Liver (tissue), 9 donors: ENCODE measurements around the gene SORBS2. TPM values are rescaled to one million over a fixed set of nuclear protein-coding genes. Genes with fewer than 3 reads are reported as not detected.

ENCODE experiments used
- DNase-seq: peaks from one replicate; pipeline ENCODE4 v3.0.0-alpha.2; 2017; ENCODE audit warnings: low spot score
- H3K27ac ChIP-seq, 2 donors: one replicate each; pipeline ENCODE4 v1.7.0; 2013; ENCODE audit warnings: inconsistent platforms in 2 of 2, low read length in 2 of 2, control low read depth in 1 of 2, low read depth in 1 of 2, mild to moderate bottlenecking in 1 of 2
- H3K27me3 ChIP-seq, 4 donors: one replicate each; pipeline versions ENCODE4 v1.6.1 to v1.7.0; 2013; ENCODE audit warnings: low read length in 3 of 4, inconsistent platforms in 1 of 4, mild to moderate bottlenecking in 1 of 4, moderate library complexity in 1 of 4; ENCODE audit not compliant: control insufficient read depth in 4 of 4, insufficient read depth in 4 of 4
- H3K36me3 ChIP-seq, 4 donors: one replicate each; pipeline versions ENCODE4 v1.6.1 to v1.7.0; 2013; ENCODE audit warnings: low read length in 3 of 4, mild to moderate bottlenecking in 3 of 4, low read depth in 1 of 4, moderate library complexity in 1 of 4; ENCODE audit not compliant: control insufficient read depth in 4 of 4, insufficient read depth in 3 of 4
- H3K4me1 ChIP-seq, 4 donors: one replicate each; pipeline versions ENCODE4 v1.6.1 to v1.7.0; 2013; ENCODE audit warnings: low read length in 3 of 4, mild to moderate bottlenecking in 3 of 4, moderate library complexity in 1 of 4; ENCODE audit not compliant: control insufficient read depth in 4 of 4, insufficient read depth in 4 of 4
- H3K4me3 ChIP-seq, 3 donors: one replicate each; pipeline versions ENCODE4 v1.6.1 to v1.7.0; 2013; ENCODE audit warnings: low read length in 3 of 3, control low read depth in 1 of 3, low read depth in 1 of 3, mild to moderate bottlenecking in 1 of 3
- H3K9ac ChIP-seq, 2 donors: one replicate each; pipeline ENCODE4 v1.7.0; 2013; ENCODE audit warnings: low read length in 2 of 2, mild to moderate bottlenecking in 2 of 2, moderate library complexity in 2 of 2, control low read depth in 1 of 2, low read depth in 1 of 2
- H3K9me3 ChIP-seq, 4 donors: one replicate each; pipeline versions ENCODE4 v1.6.1 to v1.7.0; 2013; ENCODE audit warnings: low read length in 3 of 4; ENCODE audit not compliant: control insufficient read depth in 4 of 4
- ATF3 ChIP-seq: IDR thresholded peaks from 2 replicates; pipeline ENCODE4 v1.6.1; 2016; ENCODE audit warnings: antibody characterized with exemption
- CTCF ChIP-seq: fragments of 150-350 bp; IDR thresholded peaks from 2 replicates; pipeline ENCODE4 v1.5.1; 2017; ENCODE audit warnings: improper control_type of control experiment, low read depth, low read length; ENCODE audit not compliant: missing input control
- EGR1 ChIP-seq, 2 donors: IDR thresholded peaks; 2 replicates each; pipeline ENCODE4 v1.6.1; 2016 to 2018; ENCODE audit warnings: antibody characterized with exemption in 2 of 2, low read depth in 2 of 2
- FOXA1 ChIP-seq: IDR thresholded peaks from 2 replicates; pipeline ENCODE4 v1.6.1; 2016; ENCODE audit warnings: antibody characterized with exemption
- GABPA ChIP-seq, 2 donors: IDR thresholded peaks in 1 of 2; conservative IDR thresholded peaks in 1 of 2; 2 replicates each; pipeline ENCODE4 v1.6.1; 2016; ENCODE audit warnings: antibody characterized with exemption in 2 of 2, mild to moderate bottlenecking in 1 of 2, moderate library complexity in 1 of 2
- HNF4A ChIP-seq, 2 donors: conservative IDR thresholded peaks; 2 replicates each; pipeline ENCODE4 v1.6.1; 2016; ENCODE audit warnings: antibody characterized with exemption in 2 of 2, mild to moderate bottlenecking in 2 of 2
- HNF4G ChIP-seq: IDR thresholded peaks from 2 replicates; pipeline ENCODE4 v1.6.1; 2016; ENCODE audit warnings: antibody characterized with exemption
- JUND ChIP-seq, 2 donors: IDR thresholded peaks; 2 replicates each; pipeline ENCODE4 v1.6.1; 2016; ENCODE audit warnings: antibody characterized with exemption in 2 of 2
- MAX ChIP-seq: IDR thresholded peaks from 2 replicates; pipeline ENCODE4 v1.6.1; 2016; ENCODE audit warnings: antibody characterized with exemption
- NR2F2 ChIP-seq: IDR thresholded peaks from 2 replicates; pipeline ENCODE4 v1.6.1; 2016; ENCODE audit warnings: antibody characterized with exemption
- RAD21 ChIP-seq, 2 donors: IDR thresholded peaks; 2 replicates each; pipeline ENCODE4 v1.6.1; 2016; ENCODE audit warnings: antibody characterized with exemption in 2 of 2, mild to moderate bottlenecking in 2 of 2
- REST ChIP-seq: IDR thresholded peaks from 2 replicates; pipeline ENCODE4 v1.6.1; 2016; ENCODE audit warnings: antibody characterized with exemption, mild to moderate bottlenecking
- SP1 ChIP-seq: IDR thresholded peaks from 2 replicates; pipeline ENCODE4 v1.6.1; 2018; ENCODE audit warnings: antibody characterized with exemption, mild to moderate bottlenecking
- TAF1 ChIP-seq: conservative IDR thresholded peaks from 2 replicates; pipeline ENCODE4 v1.6.1; 2016; ENCODE audit warnings: antibody characterized with exemption, mild to moderate bottlenecking
- YY1 ChIP-seq: IDR thresholded peaks from 2 replicates; pipeline ENCODE4 v1.6.1; 2016; ENCODE audit warnings: antibody characterized with exemption, mild to moderate bottlenecking
- ZBTB33 ChIP-seq: IDR thresholded peaks from 2 replicates; pipeline ENCODE4 v1.6.1; 2016; ENCODE audit warnings: antibody characterized with exemption
- WGBS: extraction: QIAGEN DNeasy Blood & Tissue Kit; methylation state at CpG from one replicate; pipeline ENCODE4 v1.1.7; 2013; 5-methylcytosine and 5-hydroxymethylcytosine counted together
- polyA plus RNA-seq, 2 donors: library from polyadenylated mRNA; stranded (reverse) in 1 of 2; unstranded in 1 of 2; fragments of 200-250 nt in 1 of 2; fragments of >200 nt in 1 of 2; fragmentation: Nextera tagmentation in 1 of 2; extraction: Ambion mirVana in 1 of 2; gene quantifications; one replicate each; pipeline versions ENCODE4 v1.2.1 to v1.2.3, GENCODE V29; 2013 to 2015
- total RNA-seq, 2 donors: library from RNA; depleted of rRNA; stranded (reverse); fragments of >200 nt; gene quantifications; one replicate each; pipeline ENCODE4 v1.2.3, GENCODE V29; 2014
- donor health status: healthy.
- donor health status: healthy.
- donor health status: healthy.
- donor health status: healthy.
- donor health status: healthy.

Gene SORBS2
- total and polyA plus RNA-seq, 4 donors = 23.3 to 136 (median 59.6) TPM

- 67% methylated on average over 41 of the region's 41 CpGs for WGBS
- no peaks in the 10 kb centered on the region for H3K4me1 ChIP-seq
- no peak overlapping the region for H3K27ac ChIP-seq
- H3K36me3 ChIP-seq = peaks cover 1 to 40% (median 18%) of the 10 kb centered on the region in 4 donors
- DNase-seq = no peak
- no peak overlapping the region for H3K9ac ChIP-seq
- TF ChIP-seq MAX (no peak), REST (no peak), FOXA1 (no peak), RAD21 (IDR thresholded peaks at IDR 0.05) (no peak), GABPA (IDR thresholded peaks at IDR 0.05 in 1 of 2, conservative IDR thresholded peaks at IDR 0.05 in 1 of 2) (no peak), TAF1 (no peak), SP1 (no peak), CTCF (no peak), EGR1 (IDR thresholded peaks at IDR 0.05; ENCODE audit: low read depth in 2 of 2) (no peak), ZBTB33 (no peak), HNF4A (conservative IDR thresholded peaks at IDR 0.05) (no peak), JUND (IDR thresholded peaks at IDR 0.05) (no peak)
- H3K27me3 ChIP-seq = no peaks in the 10 kb centered on the region
- no peak overlapping the region for H3K4me3 ChIP-seq
- no peaks in the 10 kb centered on the region for H3K9me3 ChIP-seq
Observed at GRCh38 chr4:185638548-185639301, 173.3 kb downstream of the SORBS2 start.

- no peaks in the 10 kb centered on the region for H3K9me3 ChIP-seq
- no peak overlapping the region for H3K9ac ChIP-seq
- no peak overlapping the region for H3K27ac ChIP-seq
- H3K27me3 ChIP-seq = no peaks in the 10 kb centered on the region
- WGBS = 78% methylated on average over 15 of the region's 15 CpGs
- no peak for DNase-seq
- no peak overlapping the region for H3K4me3 ChIP-seq
- H3K4me1 ChIP-seq = no peaks in the 10 kb centered on the region
- peaks cover 0 to 38% (median 16%) of the 10 kb centered on the region in 4 donors for H3K36me3 ChIP-seq
- TF ChIP-seq YY1 (no peak), FOXA1 (no peak), SP1 (no peak), EGR1 (IDR thresholded peaks at IDR 0.05; ENCODE audit: low read depth in 2 of 2) (no peak), GABPA (IDR thresholded peaks at IDR 0.05 in 1 of 2, conservative IDR thresholded peaks at IDR 0.05 in 1 of 2) (no peak), REST (no peak), MAX (no peak), ATF3 (no peak), HNF4G (no peak), NR2F2 (no peak), RAD21 (IDR thresholded peaks at IDR 0.05) (no peak), ZBTB33 (no peak)
Observed at GRCh38 chr4:185638093-185638492, 173.9 kb downstream of the SORBS2 start.
